ENCODE data around the gene CLN6.
"Not testable (repeated sequence)": the region's sequence is repeated elsewhere in the genome, so short reads cannot be mapped to it uniquely, and the experiment has no call there.

The CLN6 gene

DNA sequence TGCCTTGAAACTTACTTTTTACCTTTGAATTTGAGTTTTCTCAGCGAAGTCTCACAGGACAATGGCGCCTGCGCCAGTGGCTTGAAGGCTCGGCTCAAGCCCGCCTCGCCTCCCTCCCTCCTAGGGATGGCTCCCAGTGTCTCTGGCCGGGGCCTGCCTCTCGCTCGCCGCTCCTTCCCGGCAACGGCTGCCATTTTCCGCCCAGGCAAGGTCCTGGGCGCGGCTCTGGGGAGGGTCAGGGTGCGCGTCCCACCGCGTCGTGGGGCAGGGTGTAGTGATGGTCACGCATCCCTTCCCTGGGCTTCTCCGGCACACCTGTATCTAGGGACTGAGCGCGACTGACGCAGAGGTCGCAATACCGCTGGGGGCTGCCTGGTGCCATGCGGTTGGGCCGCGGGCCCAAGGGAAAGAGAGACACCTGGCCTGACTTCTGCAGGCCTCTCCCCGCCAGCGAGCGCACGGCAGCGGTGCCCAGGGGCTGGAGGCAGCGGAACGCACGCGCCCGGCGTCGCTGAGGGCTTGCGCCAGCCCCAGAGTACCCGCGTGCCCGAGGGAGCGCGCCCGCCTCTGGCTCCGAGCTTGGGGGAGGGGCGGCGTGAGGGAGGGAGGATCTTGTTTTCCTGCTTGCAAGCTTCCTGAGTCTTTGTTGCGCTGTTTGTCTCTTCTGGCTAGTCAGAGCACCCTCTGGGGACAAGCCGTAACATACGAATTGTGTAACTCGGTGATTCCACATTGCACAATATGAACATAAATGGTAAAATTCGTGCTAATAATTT is 27.3 kb upstream of the CLN6 start:
- DNase-seq (ENCODE audit: low read depth in 2 of 2): peak; percentile 61

GRCh38 chr15:68252925-68253534 is 23.5 kb upstream of the CLN6 start:
- DNase-seq (ENCODE audit: low read depth in 2 of 2): no peak

DNA sequence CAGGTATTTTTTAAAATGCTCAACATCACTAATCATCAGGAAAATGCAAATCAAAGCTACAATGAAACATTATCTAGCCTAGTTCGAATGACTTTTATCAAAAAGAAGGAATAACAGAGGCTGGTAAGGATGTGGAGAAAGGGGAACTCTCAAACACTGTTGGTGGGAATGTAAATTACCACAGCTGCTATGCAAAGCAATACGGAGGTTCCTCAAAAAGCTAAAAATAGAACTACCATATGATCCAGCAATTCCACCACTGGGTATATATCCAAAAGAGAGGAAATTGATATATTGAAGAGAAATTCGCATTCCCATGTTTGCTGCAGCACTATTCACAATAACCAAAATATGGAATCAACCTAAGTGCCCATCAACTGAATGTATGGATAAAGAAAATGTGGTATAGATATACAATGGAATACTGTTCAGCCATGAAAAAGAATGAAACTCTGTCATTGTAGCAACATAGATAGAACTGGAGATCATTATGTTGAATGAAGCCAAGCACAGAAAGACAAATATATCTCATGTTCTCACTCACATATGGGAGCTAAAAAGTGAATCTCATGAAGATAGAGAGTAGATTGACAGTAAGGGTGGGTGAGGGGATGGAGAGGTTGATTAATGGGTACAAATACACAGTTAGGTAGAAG is 19.7 kb upstream of the CLN6 start:
- DNase-seq (ENCODE audit: low read depth in 2 of 2): no peak

DNA sequence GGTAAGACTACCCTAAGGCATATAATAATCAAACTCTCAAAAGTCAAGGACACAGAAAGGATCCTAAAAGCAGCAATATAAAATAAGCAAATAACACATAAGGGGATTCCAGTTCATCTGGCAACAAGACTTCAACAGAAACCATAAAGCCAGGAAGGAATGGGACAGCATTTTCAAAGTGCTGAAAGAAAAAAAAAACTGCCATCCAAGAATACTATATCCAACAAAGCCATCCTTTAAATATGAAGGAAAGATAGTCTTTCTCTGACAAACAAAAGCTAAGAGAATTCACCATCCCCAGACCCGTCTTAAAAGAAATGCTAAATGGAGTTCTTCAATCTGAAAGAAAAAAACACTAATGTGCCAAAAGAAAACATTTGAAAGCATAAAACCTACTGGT is 14.7 kb upstream of the CLN6 start:
- no peak for DNase-seq (ENCODE audit: low read depth in 2 of 2)

- no peak for DNase-seq (ENCODE audit: low read depth in 2 of 2)
Measured at GRCh38 chr15:68241088-68241935, 11.8 kb upstream of the CLN6 start.

DNA sequence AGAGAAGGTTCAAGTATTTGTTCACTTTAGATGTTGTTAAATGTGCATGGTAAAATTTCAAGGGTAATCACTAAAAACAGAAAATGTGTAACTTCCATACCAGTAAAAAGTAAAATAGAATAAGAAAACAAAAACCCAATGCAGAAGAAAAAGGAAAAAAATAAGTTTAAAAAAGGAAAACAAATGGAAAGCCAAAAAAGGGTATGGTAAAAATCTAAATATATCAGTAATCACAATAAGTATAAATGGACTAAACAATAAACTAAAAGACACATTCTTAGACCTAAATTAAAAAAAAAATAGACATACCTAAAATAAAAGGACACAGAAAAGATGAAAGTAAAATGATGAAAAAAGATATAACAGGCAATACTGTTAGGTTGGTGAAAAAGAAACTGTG is 9.5 kb upstream of the CLN6 start:
- no peak for DNase-seq (ENCODE audit: low read depth in 2 of 2)

DNA sequence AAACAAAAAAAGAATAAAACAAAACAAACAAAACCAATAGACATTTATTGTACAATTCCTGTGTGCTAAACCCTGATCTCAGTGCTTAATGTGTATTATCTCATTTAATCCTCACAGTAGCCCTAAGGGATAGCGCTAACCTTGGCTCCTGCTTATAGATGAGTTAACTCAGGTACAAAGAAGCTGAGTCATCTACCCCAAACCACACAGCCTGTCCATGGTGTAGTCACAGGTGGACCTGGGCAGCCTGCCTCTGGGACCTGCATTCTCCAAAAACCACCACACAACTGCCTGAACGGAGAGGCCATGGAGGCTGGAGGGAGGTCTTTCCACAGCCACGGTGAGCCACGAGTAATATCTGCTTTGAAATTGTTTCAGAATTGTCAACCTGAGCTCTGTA is 5.5 kb upstream of the CLN6 start:
- no peak for DNase-seq (ENCODE audit: low read depth in 2 of 2)

DNA sequence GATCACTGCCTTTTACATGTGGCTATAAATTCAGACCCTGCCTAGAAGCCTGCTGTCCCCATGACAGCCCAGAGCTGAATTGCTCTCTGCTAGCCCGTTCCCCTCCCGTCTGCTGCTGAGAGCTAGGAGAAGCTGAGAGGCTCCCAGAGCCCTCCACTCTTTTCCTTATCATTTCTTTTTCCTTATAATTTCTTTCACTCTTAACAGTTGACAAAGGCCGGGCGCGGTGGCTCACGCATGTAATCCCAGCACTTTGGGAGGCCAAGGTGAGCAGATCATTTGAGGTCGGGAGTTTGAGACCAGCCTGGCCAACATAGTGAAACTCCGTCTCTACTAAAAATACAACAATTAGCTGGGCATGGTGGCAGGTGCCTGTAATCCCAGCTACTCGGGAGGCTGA is 5.0 kb upstream of the CLN6 start:
- DNase-seq (ENCODE audit: low read depth in 2 of 2): not testable (repeated sequence)

DNA sequence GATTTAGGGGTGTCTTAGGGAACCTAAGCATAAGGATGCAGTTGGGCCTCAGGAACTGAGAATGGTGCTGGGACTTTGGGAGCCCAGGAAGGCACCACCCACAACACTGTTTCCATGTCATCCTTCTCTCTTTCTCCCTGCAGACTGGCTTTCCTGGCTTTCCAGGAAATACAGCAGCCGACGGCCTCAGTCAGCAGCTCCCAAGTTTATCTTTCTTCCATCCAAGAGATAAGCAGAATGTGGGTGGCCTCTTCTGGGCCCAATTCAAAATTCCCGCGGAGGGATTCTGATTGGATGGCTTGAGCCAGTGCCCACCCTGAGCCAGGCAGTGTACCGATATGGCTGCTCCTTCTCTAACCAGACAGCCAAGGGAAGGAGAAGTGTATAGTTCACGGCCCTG is 4.5 kb upstream of the CLN6 start:
- DNase-seq (ENCODE audit: low read depth in 2 of 2): no peak

- DNase-seq (ENCODE audit: low read depth in 2 of 2): no peak
Measured at GRCh38 chr15:68232937-68233336, 3.4 kb upstream of the CLN6 start.

- DNase-seq (ENCODE audit: low read depth in 2 of 2): no peak
Measured at GRCh38 chr15:68232449-68232848, 2.9 kb upstream of the CLN6 start.

GRCh38 chr15:68231102-68231818 is 1.7 kb upstream of the CLN6 start:
- DNase-seq (ENCODE audit: low read depth in 2 of 2): no peak

GRCh38 chr15:68230157-68231100 is 901 bp upstream of the CLN6 start:
- no peak for DNase-seq (ENCODE audit: low read depth in 2 of 2)

GRCh38 chr15:68228971-68229385 is 550 bp downstream of the CLN6 start:
- no peak for DNase-seq (ENCODE audit: low read depth in 2 of 2)

DNA sequence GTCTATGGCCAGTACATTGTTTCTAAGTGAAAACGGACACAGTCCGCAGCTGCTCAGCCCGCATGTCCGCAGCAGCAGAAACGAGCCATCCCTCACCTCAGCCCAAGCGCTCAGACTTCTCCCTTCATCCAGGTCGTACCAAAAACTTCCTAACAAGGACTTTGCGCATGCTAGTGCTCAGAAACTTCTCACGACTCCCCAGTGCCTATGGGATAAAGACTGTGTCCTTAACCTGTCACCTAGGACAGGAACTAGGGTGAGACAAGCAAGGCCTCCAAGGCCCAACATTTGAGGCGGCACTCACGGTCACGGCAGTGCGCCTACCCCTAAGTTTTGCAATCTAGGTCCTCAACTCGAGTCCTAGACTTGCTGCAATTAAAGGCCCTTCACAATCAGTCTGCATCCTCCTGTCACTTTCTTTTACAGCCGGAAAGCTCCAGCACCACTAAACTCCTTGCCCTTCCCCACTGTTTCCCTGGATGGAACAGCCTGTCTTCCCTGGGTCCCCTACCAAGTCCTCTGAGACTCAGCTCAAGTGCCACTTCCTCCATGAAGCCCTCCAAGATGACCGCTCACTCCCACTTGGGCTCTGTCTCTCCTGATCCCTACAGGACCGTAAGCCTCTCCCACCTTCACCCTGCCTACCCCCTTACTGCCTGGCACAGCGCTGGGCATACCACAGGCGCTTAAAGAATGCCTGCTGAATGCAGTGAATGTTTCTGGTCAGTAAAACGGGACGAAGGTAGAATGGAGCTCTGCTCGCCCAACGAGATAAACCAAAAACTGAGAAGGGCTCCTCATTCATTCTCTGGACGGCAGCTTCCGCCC is 1.2 kb downstream of the CLN6 start:
- no peak for DNase-seq (ENCODE audit: low read depth in 2 of 2)

DNA sequence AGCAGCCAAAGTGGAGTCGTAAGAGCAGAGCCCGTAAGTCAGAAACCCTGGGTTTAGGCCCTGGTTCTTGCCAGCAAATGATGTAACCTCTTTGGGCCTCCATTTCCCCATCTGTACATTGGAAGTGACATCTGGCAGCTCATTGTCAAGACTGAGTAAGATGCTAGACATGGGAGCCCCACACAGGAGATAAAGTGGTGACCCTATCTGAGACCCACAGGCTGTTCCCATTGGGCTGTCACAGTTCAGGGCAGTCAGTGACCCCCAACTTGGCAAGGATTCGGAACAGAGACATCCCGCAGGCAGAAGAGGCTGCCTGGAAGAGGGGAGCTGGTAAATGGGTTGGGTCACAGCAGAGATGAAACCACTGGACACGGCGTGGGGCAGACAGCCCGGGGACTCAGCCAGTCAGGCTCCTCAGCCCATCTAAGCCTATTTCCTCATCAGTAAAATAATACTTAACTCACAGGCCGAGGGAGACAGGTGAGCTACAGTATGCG is 1.8 kb downstream of the CLN6 start:
- no peak for DNase-seq (ENCODE audit: low read depth in 2 of 2)

- DNase-seq (ENCODE audit: low read depth in 2 of 2): not testable (repeated sequence)
Measured at GRCh38 chr15:68225442-68225841, 4.1 kb downstream of the CLN6 start.

DNA sequence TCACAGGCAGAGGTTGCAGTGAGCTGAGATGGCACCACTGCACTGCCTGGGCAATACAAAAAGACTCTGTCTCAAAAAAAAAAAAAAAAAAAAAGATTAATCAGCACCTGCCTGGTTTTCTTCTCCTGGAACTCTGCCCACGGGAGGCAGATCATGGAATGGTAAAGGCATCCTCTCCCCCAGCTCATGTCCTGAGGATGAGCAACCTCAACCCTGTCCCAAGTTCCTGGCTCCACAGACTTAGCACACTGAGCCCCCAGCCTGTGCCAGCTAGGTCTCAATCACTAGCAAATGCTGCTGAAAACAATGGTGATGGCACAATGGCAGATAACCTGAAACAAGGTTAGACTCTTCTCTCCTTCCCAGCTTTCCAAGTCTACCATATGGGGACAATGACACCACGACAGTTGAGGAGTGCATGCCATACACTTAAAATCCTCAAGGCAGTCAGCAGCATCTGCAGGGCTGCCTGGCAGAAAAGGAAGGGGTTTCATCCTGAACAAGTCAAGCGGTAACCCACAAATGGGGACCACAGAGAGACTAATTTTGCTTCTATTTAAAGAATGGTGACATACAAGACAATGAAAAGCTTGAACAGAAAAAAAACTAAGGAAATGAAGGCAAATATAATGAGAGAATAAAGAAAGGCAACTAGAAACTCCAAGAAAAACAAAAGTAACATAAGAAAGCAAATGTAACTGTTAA is 4.8 kb downstream of the CLN6 start:
- DNase-seq (ENCODE audit: low read depth in 2 of 2): no peak

- DNase-seq (ENCODE audit: low read depth in 2 of 2): no peak
Measured at GRCh38 chr15:68224108-68224507, 5.4 kb downstream of the CLN6 start.
